HEK293T (cell line): ENCODE results near the gene TENT4A.

Source experiments
- CTCF ChIA-PET: fragments of 350-600 bp; formaldehyde crosslinking; extraction: SDS; loops from one replicate; lab custom pipeline; 2021; ENCODE audit warnings: antibody characterized with exemption, inconsistent platforms; lab: Yijun Ruan, JAX
- POLR2A ChIA-PET: fragments of 350-600 bp; formaldehyde crosslinking; extraction: SDS; loops from one replicate; lab custom pipeline; 2020; ENCODE audit warnings: antibody characterized with exemption, inconsistent platforms; lab: Yijun Ruan, JAX
- DNase-seq: peaks from one replicate; pipeline ENCODE4 v3.0.0; 2012; ENCODE audit warnings: mixed read lengths; ENCODE audit errors: extremely low spot score
- ARNT ChIP-seq: fragments of 450-650 bp; IDR thresholded peaks from 2 replicates; pipeline ENCODE4 v1.6.1; 2017; ENCODE audit warnings: mild to moderate bottlenecking
- BHLHE40 ChIP-seq: fragments of 450-650 bp; IDR thresholded peaks from 2 replicates; pipeline ENCODE4 v1.6.1; 2016; ENCODE audit warnings: mild to moderate bottlenecking, moderate library complexity, borderline replicate concordance
- CTBP1 ChIP-seq: fragments of 450-650 bp; IDR thresholded peaks from 2 replicates; pipeline ENCODE4 v1.6.1; 2016; ENCODE audit warnings: borderline replicate concordance
- ELF4 ChIP-seq: fragments of 450-650 bp; IDR thresholded peaks from 2 replicates; pipeline ENCODE4 v1.6.1; 2017; ENCODE audit warnings: antibody characterized with exemption
- FOXA1 ChIP-seq: fragments of 450-650 bp; IDR thresholded peaks from 2 replicates; pipeline ENCODE4 v1.6.1; 2016; ENCODE audit warnings: mild to moderate bottlenecking
- FOXK2 ChIP-seq: fragments of 450-650 bp; IDR thresholded peaks from 2 replicates; pipeline ENCODE4 v1.6.1; 2016; ENCODE audit warnings: mild to moderate bottlenecking
- FOXM1 ChIP-seq: fragments of 450-650 bp; IDR thresholded peaks from 2 replicates; pipeline ENCODE4 v1.6.1; 2017; ENCODE audit warnings: mild to moderate bottlenecking, borderline replicate concordance
- HDGF ChIP-seq: fragments of 450-650 bp; IDR thresholded peaks from 2 replicates; pipeline ENCODE4 v1.6.1; 2017; ENCODE audit warnings: antibody characterized with exemption, borderline replicate concordance
- L3MBTL2 ChIP-seq: fragments of 450-650 bp; conservative IDR thresholded peaks from 2 replicates; pipeline ENCODE4 v1.6.1; 2016; ENCODE audit warnings: mild to moderate bottlenecking
- LEF1 ChIP-seq: fragments of 450-650 bp; IDR thresholded peaks from 2 replicates; pipeline ENCODE4 v1.6.1; 2017; ENCODE audit warnings: mild to moderate bottlenecking, borderline replicate concordance
- NFRKB ChIP-seq: fragments of 450-650 bp; IDR thresholded peaks from 2 replicates; pipeline ENCODE4 v1.6.1; 2016; ENCODE audit warnings: mild to moderate bottlenecking, moderate library complexity
- SP1 ChIP-seq: fragments of 450-650 bp; IDR thresholded peaks from 2 replicates; pipeline ENCODE4 v1.6.1; 2017
- SUZ12 ChIP-seq: fragments of 450-650 bp; IDR thresholded peaks from 2 replicates; pipeline ENCODE4 v1.6.1; 2016; ENCODE audit warnings: mild to moderate bottlenecking
- TARDBP ChIP-seq: fragments of 450-650 bp; IDR thresholded peaks from 2 replicates; pipeline ENCODE4 v1.6.1; 2016
- ZNF384 ChIP-seq: fragments of 450-650 bp; IDR thresholded peaks from 2 replicates; pipeline ENCODE4 v1.6.1; 2016
- TF ChIP-seq, protein P1 (sequence below): fragments of 450-650 bp; IDR thresholded peaks from 2 replicates; pipeline ENCODE4 v1.6.1; 2016

The TENT4A gene

DNA sequence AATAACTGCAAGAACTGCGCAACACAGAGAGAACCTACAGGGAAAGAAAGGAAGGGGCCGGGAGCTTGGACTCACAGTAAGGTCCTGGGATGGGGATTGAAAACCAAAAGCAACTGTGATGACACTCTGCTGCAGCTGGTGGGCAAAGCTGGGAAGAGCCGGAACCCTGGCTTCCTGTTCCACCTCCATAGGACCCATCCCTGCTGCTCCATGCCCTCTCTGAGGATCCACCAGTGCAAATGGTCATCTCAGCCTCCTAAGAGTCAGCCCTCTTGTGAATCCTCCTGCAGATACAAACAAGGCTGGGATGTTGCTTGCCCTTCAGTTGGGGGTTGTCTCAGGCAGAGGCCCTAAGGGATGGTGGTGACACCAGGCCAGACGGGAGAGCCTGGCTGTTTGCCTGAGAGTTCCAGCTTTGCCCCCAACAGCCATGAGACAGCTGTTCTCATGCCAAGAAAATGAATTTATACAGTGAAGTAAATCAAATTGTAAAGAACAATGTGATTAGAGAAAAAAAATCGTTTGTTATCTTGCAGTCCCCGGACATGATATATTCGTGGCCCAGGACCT is 90.8 kb downstream of the TENT4A start:
- no peak for DNase-seq
- ChIA-PET CTCF (no interaction called here), POLR2A (no interaction called here)
- TF ChIP-seq NFRKB (no peak), HDGF (no peak)

DNA sequence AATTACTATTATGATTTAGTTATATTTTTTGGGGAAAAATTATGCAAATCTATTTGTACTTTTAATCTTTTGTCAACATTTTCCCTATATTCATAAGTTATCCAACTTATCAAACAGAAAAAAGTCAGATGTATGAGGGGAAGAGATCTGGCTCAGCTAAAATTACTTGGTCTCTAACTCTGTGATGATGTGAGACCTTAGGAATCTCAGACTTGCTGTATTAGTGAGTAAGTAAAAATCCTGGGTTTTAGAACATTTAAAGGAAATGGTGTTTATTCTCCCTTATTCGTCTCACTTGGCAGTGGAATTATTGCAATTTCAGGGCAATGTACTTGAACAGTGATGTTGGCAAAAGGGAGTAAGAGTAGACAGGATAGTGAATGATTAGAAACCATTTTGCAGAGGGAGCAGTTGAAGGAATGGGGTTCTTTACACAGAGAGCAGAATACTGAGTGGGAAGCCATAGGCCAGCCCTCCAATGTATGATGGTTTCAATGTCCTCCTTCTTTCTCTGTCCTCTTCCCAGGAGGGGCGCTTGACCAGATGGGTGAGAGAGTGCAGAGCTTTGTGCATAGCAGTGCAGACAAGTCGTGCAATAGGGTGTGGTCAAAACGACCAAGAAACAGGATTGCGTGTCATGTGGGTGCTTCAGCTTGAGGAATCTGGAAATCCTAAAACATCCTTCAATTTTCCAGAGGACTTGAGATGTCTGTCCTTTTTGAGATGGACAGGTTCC is 91.7 kb downstream of the TENT4A start:
- ChIA-PET CTCF (no interaction called here), POLR2A (no interaction called here)
- DNase-seq: no peak
- TF ChIP-seq FOXK2 (no peak), BHLHE40 (no peak), L3MBTL2 (no peak), CTBP1 (no peak), NFRKB (no peak), TARDBP (no peak)

DNA sequence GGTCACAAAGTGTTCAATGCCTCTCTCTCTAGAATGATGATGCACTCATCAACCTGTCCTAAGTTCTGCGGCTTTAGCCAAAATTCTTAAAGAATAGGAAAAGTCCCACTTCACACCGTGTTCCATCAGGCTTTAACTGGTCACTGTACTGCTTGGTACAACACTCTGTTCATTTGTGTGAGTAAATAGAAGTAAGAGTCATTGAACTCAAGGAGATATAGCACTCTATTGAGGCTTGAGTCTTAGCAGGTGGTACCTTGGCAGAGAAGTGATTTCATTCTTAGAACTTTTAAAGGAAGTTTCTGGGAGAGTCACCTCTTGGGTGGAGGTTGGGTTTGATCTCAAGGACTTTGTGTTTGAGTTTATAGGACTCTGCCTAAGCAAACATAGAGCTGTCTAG is 92.6 kb downstream of the TENT4A start:
- DNase-seq: no peak
- TF ChIP-seq ARNT (no peak), FOXM1 (no peak), TARDBP (no peak), FOXK2 (no peak), ZNF384 (no peak), SUZ12 (no peak), L3MBTL2 (no peak), LEF1 (no peak), BHLHE40 (no peak), HDGF (no peak), FOXA1 (no peak), SP1 (no peak), ELF4 (no peak), NFRKB (no peak), CTBP1 (no peak)
- TF ChIP-seq, protein P1, sequence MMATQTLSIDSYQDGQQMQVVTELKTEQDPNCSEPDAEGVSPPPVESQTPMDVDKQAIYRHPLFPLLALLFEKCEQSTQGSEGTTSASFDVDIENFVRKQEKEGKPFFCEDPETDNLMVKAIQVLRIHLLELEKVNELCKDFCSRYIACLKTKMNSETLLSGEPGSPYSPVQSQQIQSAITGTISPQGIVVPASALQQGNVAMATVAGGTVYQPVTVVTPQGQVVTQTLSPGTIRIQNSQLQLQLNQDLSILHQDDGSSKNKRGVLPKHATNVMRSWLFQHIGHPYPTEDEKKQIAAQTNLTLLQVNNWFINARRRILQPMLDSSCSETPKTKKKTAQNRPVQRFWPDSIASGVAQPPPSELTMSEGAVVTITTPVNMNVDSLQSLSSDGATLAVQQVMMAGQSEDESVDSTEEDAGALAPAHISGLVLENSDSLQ: no peak
- ChIA-PET POLR2A (no interaction called here), CTCF (no interaction called here)
